Left lung (tissue), 10 donors: Measurements from ENCODE around the gene ZNF577. TPM values are rescaled to one million over a fixed set of nuclear protein-coding genes. Genes with fewer than 3 reads are reported as not detected.

Source experiments
- ATAC-seq: fragments of 200-7000 bp; cut with Tn5 transposase; one replicate; pipeline ENCODE4 v1.9.1; 2020; ENCODE audit warnings: moderate library complexity
- DNase-seq, 4 donors: peaks; one replicate each; pipeline ENCODE4 v3.0.0-alpha.2; 2013 to 2020
- H3K27ac ChIP-seq, 2 donors: fragments of 200-600 bp; sonication (generic) in 1 of 2; one replicate each; pipeline versions ENCODE4 v1.5.0 to v1.8.0; 2020 to 2021
- H3K27me3 ChIP-seq, 2 donors: fragments of 200-600 bp; sonication (generic) in 1 of 2; one replicate each; pipeline versions ENCODE4 v1.5.0 to v1.8.0; 2020 to 2021
- H3K36me3 ChIP-seq, 2 donors: fragments of 200-600 bp; sonication (generic) in 1 of 2; one replicate each; pipeline versions ENCODE4 v1.5.0 to v1.8.0; 2020 to 2021
- H3K4me1 ChIP-seq, 2 donors: fragments of 200-600 bp; one replicate each; pipeline ENCODE4 v1.8.0; 2021
- H3K4me3 ChIP-seq, 2 donors: fragments of 200-600 bp; sonication (generic) in 1 of 2; one replicate each; pipeline versions ENCODE4 v1.5.0 to v1.8.0; 2020 to 2021; ENCODE audit warnings: mild to moderate bottlenecking in 1 of 2
- H3K9me3 ChIP-seq, 2 donors: fragments of 200-600 bp; sonication (generic) in 1 of 2; one replicate each; pipeline versions ENCODE4 v1.5.0 to v1.8.0; 2020 to 2021
- CTCF ChIP-seq, 2 donors: fragments of 200-600 bp; sonication (generic) in 1 of 2; IDR thresholded peaks; one replicate each; pipeline versions ENCODE4 v1.5.0 to v1.8.0; 2021; ENCODE audit warnings: antibody characterized with exemption in 2 of 2
- intact Hi-C, 2 donors: fragments of 100-400 bp; cut with DNase I; formaldehyde crosslinking; loops; one replicate each; pipeline versions ENCODE4 v1.11.2 to v1.14.2; 2022
- polyA plus RNA-seq, 6 donors: library from polyadenylated mRNA; unstranded; fragments of 120-200 nt; gene quantifications; one replicate each; pipeline ENCODE4 v1.2.1, GENCODE V29; 2013; ENCODE audit not compliant: insufficient read length in 6 of 6
- total RNA-seq, 2 donors: library from RNA; stranded (reverse); fragmentation: NEBNext Ultra II Directional; extraction: Animal tissue kit (Norgen Biotek cat#: 25700); gene quantifications; one replicate each; pipeline ENCODE4 v1.2.1, GENCODE V29; 2021
- donor health status: DM: no; HTN: yes; CAD: no.
- donor health status: DM: no; HTN: no; CAD: no.

Gene ZNF577
- total and polyA plus RNA-seq, 8 donors = 8.5 to 50.9 (median 43.2) TPM

DNA sequence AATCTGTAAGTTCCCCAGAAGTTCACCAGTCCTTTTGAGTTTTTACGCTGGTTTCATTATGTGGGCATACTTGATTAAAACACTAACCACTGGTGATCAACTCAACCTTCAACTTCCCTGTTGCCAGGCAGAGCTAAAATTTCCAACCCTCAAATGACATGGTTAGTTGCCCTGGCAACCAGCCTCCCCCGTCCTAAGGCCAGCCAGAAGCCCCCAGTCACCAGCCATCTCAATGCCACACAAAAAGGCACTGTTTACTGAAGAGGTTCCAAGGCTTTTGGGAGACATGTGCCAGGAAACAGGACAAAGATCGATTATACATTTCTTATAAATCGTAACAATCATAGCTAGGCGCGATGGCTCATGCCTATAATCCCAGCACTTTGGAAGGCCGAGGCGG, 15.4 kb upstream of the ZNF577 start:
- Histone ChIP-seq H3K4me3 (peak overlapping the region in 1 of 2 donors; percentile 74), H3K9me3 (peaks cover 0 to 82% of the 10 kb centered on the region in 2 donors), H3K4me1 (peaks cover 10 to 12% of the 10 kb centered on the region in 2 donors), H3K36me3 (peaks cover 0 to 36% of the 10 kb centered on the region in 2 donors), H3K27ac (no peak overlapping the region), H3K27me3 (peaks cover 0 to 22% of the 10 kb centered on the region in 2 donors)
- DNase-seq (no peak), ATAC-seq (no peak)
- intact Hi-C loops = no loop called here
- no peak for TF ChIP-seq CTCF (IDR thresholded peaks at IDR 0.05)

DNA sequence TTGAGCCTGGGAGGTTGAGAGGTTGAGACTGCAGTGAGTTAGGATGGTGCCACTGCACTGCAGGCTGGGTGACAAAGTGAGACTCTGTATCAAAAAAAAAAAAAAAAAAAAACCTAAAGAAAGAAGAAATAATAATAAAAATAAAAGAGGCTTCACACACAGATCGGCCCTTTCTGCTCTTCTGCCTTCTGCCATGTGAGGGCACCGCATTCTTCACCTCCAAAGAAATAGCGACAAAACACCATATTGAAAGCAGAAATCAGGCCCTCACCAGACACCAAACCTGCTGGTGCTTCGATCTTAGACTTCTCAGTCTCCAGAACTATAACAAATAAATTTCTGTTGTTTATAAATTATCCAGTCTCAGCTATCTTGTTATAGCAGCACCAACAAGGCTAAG, 14.1 kb upstream of the ZNF577 start:
- peaks cover 0 to 9% of the 10 kb centered on the region in 2 donors for H3K27me3 ChIP-seq
- H3K9me3 ChIP-seq = peaks cover under 1 to 83% of the 10 kb centered on the region in 2 donors
- intact Hi-C loops = no loop called here
- no peak overlapping the region for H3K27ac ChIP-seq
- ATAC-seq = no peak
- no peak for TF ChIP-seq CTCF (IDR thresholded peaks at IDR 0.05)
- H3K4me1 ChIP-seq = peaks cover 10 to 12% of the 10 kb centered on the region in 2 donors
- no peak overlapping the region for H3K4me3 ChIP-seq
- H3K36me3 ChIP-seq = peaks cover 0 to 50% of the 10 kb centered on the region in 2 donors
- no peak for DNase-seq

DNA sequence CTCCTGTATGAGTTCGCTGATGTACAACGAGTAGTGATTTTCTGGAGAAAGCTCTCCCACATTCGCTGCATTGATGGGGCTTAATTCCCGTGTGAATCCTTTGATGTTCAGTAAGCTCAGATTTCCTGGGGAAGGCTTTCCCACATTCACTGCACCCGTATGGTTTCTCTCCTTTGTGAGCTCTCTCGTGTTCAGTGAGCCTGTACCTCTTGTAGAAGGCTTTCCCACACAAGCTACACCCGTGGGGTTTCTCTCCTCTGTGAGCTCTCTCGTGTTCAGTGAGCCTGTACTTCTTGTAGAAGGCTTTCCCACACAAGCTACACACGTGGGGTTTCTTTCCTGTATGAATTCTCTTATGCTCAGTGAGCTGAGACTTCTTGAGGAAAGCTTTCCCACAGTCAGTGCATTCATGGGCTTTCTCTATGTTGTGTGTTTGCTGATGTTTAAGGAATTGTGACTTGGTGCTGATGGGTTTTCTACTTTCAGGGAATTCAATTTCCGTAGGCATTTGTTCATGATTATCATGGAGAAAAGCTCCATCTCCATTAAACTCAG, 3.5 kb upstream of the ZNF577 start:
- Histone ChIP-seq H3K4me1 (no peaks in the 10 kb centered on the region), H3K4me3 (no peak overlapping the region), H3K36me3 (peaks cover 15 to 82% of the 10 kb centered on the region in 2 donors), H3K27me3 (no peaks in the 10 kb centered on the region), H3K27ac (no peak overlapping the region), H3K9me3 (peaks cover 7 to 100% of the 10 kb centered on the region in 2 donors)
- ATAC-seq (no peak), DNase-seq (no peak)
- TF ChIP-seq CTCF (IDR thresholded peaks at IDR 0.05) = no peak
- intact Hi-C loops = no loop called here

DNA sequence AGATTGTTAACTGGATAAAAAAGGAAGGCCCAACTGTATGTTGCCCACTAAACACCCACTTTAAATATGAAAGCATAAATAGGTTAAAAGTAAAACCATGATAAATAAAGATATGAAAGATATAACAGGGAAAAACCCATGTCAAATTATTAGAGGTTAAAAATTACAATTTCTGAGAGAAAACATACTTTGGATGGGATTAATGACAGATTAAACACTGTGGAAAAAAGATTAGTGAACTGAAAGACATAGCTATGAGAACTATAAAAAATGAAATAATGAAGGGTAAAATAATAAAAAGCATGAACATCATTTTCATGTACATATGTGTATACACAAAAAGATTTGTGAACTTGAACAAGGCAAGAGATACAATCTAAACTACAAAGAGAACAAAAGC, 2.2 kb upstream of the ZNF577 start:
- Histone ChIP-seq H3K36me3 (peaks cover 2 to 78% of the 10 kb centered on the region in 2 donors), H3K27ac (no peak overlapping the region), H3K4me1 (no peaks in the 10 kb centered on the region), H3K27me3 (no peaks in the 10 kb centered on the region), H3K9me3 (peaks cover 7 to 100% of the 10 kb centered on the region in 2 donors), H3K4me3 (no peak overlapping the region)
- intact Hi-C loops = no loop called here
- no peak for TF ChIP-seq CTCF (IDR thresholded peaks at IDR 0.05)
- DNase-seq (no peak), ATAC-seq (no peak)

DNA sequence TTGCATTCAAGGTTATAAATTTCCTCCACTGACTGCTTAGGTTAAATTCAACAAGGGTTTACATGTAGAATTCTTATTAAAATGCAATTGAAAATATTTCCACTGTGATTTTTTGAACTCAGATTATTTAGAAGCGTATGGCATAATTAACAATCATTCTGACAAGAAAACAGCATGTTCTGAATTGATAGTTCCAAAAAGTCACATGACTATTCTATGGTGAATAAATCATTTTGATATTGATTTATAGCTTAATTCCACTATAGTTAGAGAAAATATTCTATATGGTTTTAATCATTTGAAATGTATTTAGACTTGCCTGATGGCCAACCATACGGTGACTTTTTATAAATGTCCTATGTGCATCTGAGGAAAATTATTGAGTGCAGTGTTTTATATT, 3.0 kb downstream of the ZNF577 start:
- Histone ChIP-seq H3K9me3 (peaks cover 0 to 100% of the 10 kb centered on the region in 2 donors), H3K4me3 (no peak overlapping the region), H3K4me1 (no peaks in the 10 kb centered on the region), H3K27ac (no peak overlapping the region), H3K36me3 (peaks cover 0 to 57% of the 10 kb centered on the region in 2 donors), H3K27me3 (no peaks in the 10 kb centered on the region)
- no peak for DNase-seq
- no peak for TF ChIP-seq CTCF (IDR thresholded peaks at IDR 0.05)
- no peak for ATAC-seq
- intact Hi-C loops = no loop called here
